ENCODE results near the gene ABCC4. TPM values are rescaled to one million over a fixed set of nuclear protein-coding genes. Genes with fewer than 3 reads are reported as not detected.
A peak's percentile ranks its signal among the peaks of the same experiment; 100 is the strongest.

ABCC4 gene
- total RNA-seq, 4 donors from 2014 or later: 5.1 to 51.2 (median 14.6) TPM

GRCh38 chr13:95146486-95146885 is 154.8 kb downstream of the ABCC4 start:
- Histone ChIP-seq H3K36me3 (no peaks in the 10 kb centered on the region), H3K27ac (no peak overlapping the region), H3K4me1 (peaks cover 5% of the 10 kb centered on the region), H3K27me3 (no peaks in the 10 kb centered on the region), H3K9me3 (no peaks in the 10 kb centered on the region), H3K4me3 (no peak overlapping the region)
- TF ChIP-seq CTCF (IDR thresholded peaks at IDR 0.05): no peak
- 32% methylated on average over 3 of the region's 3 CpGs for WGBS
- DNase-seq (ENCODE audit: low spot score in 2 of 2): no peak

- Histone ChIP-seq H3K27ac (no peak overlapping the region), H3K4me3 (no peak overlapping the region), H3K36me3 (no peaks in the 10 kb centered on the region), H3K9me3 (no peaks in the 10 kb centered on the region), H3K4me1 (peaks cover 5% of the 10 kb centered on the region), H3K27me3 (no peaks in the 10 kb centered on the region)
- TF ChIP-seq POLR2AphosphoS5 (IDR thresholded peaks at IDR 0.05): no peak
- TF ChIP-seq EP300 (IDR thresholded peaks at IDR 0.05): no peak
- TF ChIP-seq POLR2A (IDR thresholded peaks at IDR 0.05): no peak
- TF ChIP-seq CTCF (IDR thresholded peaks at IDR 0.05): no peak
- WGBS: 72% methylated on average over 3 of the region's 3 CpGs
- no peak for DNase-seq (ENCODE audit: low spot score in 2 of 2)
Measured at GRCh38 chr13:95145587-95145986, 155.7 kb downstream of the ABCC4 start.

GRCh38 chr13:95140502-95140901 is 160.7 kb downstream of the ABCC4 start:
- Histone ChIP-seq H3K36me3 (no peaks in the 10 kb centered on the region), H3K4me3 (no peak overlapping the region), H3K4me1 (peaks cover 5% of the 10 kb centered on the region), H3K27me3 (no peaks in the 10 kb centered on the region), H3K9me3 (no peaks in the 10 kb centered on the region), H3K27ac (no peak overlapping the region)
- 85% methylated on average over 3 of the region's 3 CpGs for WGBS
- TF ChIP-seq POLR2A (IDR thresholded peaks at IDR 0.05) (no peak), CTCF (IDR thresholded peaks at IDR 0.05) (no peak), POLR2AphosphoS5 (IDR thresholded peaks at IDR 0.05) (no peak), EP300 (IDR thresholded peaks at IDR 0.05) (no peak)
- no peak for DNase-seq (ENCODE audit: low spot score in 2 of 2)

GRCh38 chr13:95138876-95139585 is 162.2 kb downstream of the ABCC4 start:
- no peaks in the 10 kb centered on the region for H3K9me3 ChIP-seq
- H3K4me3 ChIP-seq: no peak overlapping the region
- H3K4me1 ChIP-seq: peaks cover 5% of the 10 kb centered on the region
- no peak for DNase-seq (ENCODE audit: low spot score in 2 of 2)
- H3K36me3 ChIP-seq: no peaks in the 10 kb centered on the region
- no peak overlapping the region for H3K27ac ChIP-seq
- WGBS: 85% methylated on average over 11 of the region's 11 CpGs
- TF ChIP-seq EP300 (IDR thresholded peaks at IDR 0.05): no peak
- TF ChIP-seq POLR2AphosphoS5 (IDR thresholded peaks at IDR 0.05): no peak
- TF ChIP-seq POLR2A (IDR thresholded peaks at IDR 0.05): no peak
- TF ChIP-seq CTCF (IDR thresholded peaks at IDR 0.05): no peak
- no peaks in the 10 kb centered on the region for H3K27me3 ChIP-seq

- H3K9me3 ChIP-seq: no peaks in the 10 kb centered on the region
- H3K36me3 ChIP-seq: no peaks in the 10 kb centered on the region
- WGBS: 77% methylated on average over 3 of the region's 3 CpGs
- TF ChIP-seq CTCF (IDR thresholded peaks at IDR 0.05) (no peak), EP300 (IDR thresholded peaks at IDR 0.05) (no peak), POLR2A (IDR thresholded peaks at IDR 0.05) (no peak), POLR2AphosphoS5 (IDR thresholded peaks at IDR 0.05) (no peak)
- H3K4me3 ChIP-seq: no peak overlapping the region
- peaks cover 5% of the 10 kb centered on the region for H3K4me1 ChIP-seq
- no peaks in the 10 kb centered on the region for H3K27me3 ChIP-seq
- peak overlapping the region; percentile 31 for H3K27ac ChIP-seq
- DNase-seq (ENCODE audit: low spot score in 2 of 2): no peak
Measured at GRCh38 chr13:95137096-95137495, 164.2 kb downstream of the ABCC4 start.

All from suprapubic skin (tissue), 4 donors.